A549 (cell line): ENCODE results near the gene FUZ. TPM values are rescaled to one million over a fixed set of nuclear protein-coding genes. Genes with fewer than 3 reads are reported as not detected.

Experiments used
- ATAC-seq, 2 experiments: fragments of 200-7000 bp in 1 of 2; fragments of >200 bp in 1 of 2; cut with Nextera tagmentation in 1 of 2; cut with Tn5 transposase in 1 of 2; 3 replicates each; pipeline versions ENCODE4 v1.8.0 to v1.9.1; 2018 to 2020; ENCODE audit warnings: mild to moderate bottlenecking in 1 of 2, moderate library complexity in 1 of 2
- CTCF ChIA-PET: fragments of 300-600 bp; sonication (Branson Sonifier 250); formaldehyde crosslinking; extraction: SDS; loops from one replicate; lab custom pipeline; 2021; ENCODE audit warnings: antibody characterized with exemption, inconsistent platforms; lab: Yijun Ruan, JAX
- POLR2A ChIA-PET: fragments of 350-600 bp; formaldehyde crosslinking; extraction: SDS; loops from one replicate; lab custom pipeline; 2021; ENCODE audit warnings: antibody characterized with exemption, inconsistent platforms; lab: Yijun Ruan, JAX
- DNase-seq, 2 experiments: peaks; one replicate each; pipeline versions ENCODE4 v3.0.0 to v3.0.0-alpha.2; 2011 to 2016; ENCODE audit warnings: low read depth in 1 of 2, low spot score in 1 of 2
- FAIRE-seq: peaks from 2 replicates; lab custom pipeline; 2011; peaks lifted over from hg19 to GRCh38; lab: Jason Lieb, UNC
- H3K27ac ChIP-seq, 2 experiments: fragments of >200 bp; sonication (Bioruptor Twin); formaldehyde crosslinking; 3 replicates each; pipeline ENCODE4 v1.5.1; 2016 to 2017
- H3K4me1 ChIP-seq: fragments of >200 bp; sonication (Bioruptor Twin); formaldehyde crosslinking; 3 replicates; pipeline ENCODE4 v1.6.1; 2016
- H3K4me2 ChIP-seq: fragments of >200 bp; sonication (Bioruptor Twin); formaldehyde crosslinking; 3 replicates; pipeline ENCODE4 v1.6.1; 2016
- H3K4me3 ChIP-seq: fragments of >200 bp; sonication (Bioruptor Twin); formaldehyde crosslinking; 3 replicates; pipeline ENCODE4 v1.5.1; 2016
- H3K9me3 ChIP-seq: fragments of >200 bp; sonication (Bioruptor Twin); formaldehyde crosslinking; 3 replicates; pipeline ENCODE4 v1.6.1; 2016
- BHLHE40 ChIP-seq: IDR thresholded peaks from 2 replicates; pipeline ENCODE4 v1.6.1; 2012; ENCODE audit warnings: low read depth, low read length, inconsistent platforms
- CBX2 ChIP-seq: fragments of 200-600 bp; sonication (generic); IDR thresholded peaks from 2 replicates; pipeline ENCODE4 v1.6.1; 2016; ENCODE audit warnings: low read depth, mild to moderate bottlenecking, borderline replicate concordance
- CHD2 ChIP-seq: fragments of 150-350 bp; IDR thresholded peaks from 2 replicates; pipeline ENCODE4 v1.6.1; 2014; ENCODE audit warnings: low read length; ENCODE audit not compliant: partially characterized antibody
- CHD4 ChIP-seq: fragments of 200-600 bp; sonication (generic); IDR thresholded peaks from 2 replicates; pipeline ENCODE4 v1.6.1; 2016; ENCODE audit warnings: antibody characterized with exemption, mild to moderate bottlenecking, borderline replicate concordance
- E2F6 ChIP-seq: IDR thresholded peaks from 2 replicates; pipeline ENCODE4 v1.6.1; 2012; ENCODE audit warnings: low read depth, borderline replicate concordance
- EHF ChIP-seq: fragments of 250-450 bp; sonication (Bioruptor Pico); IDR thresholded peaks from 2 replicates; pipeline ENCODE4 v1.5.0; 2020; ENCODE audit warnings: mild to moderate bottlenecking
- EHMT2 ChIP-seq: fragments of 200-600 bp; sonication (generic); IDR thresholded peaks from 2 replicates; pipeline ENCODE4 v1.6.1; 2016; ENCODE audit warnings: antibody characterized with exemption, low read depth, mild to moderate bottlenecking, moderate library complexity
- ELK1 ChIP-seq: fragments of 150-350 bp; IDR thresholded peaks from 2 replicates; pipeline ENCODE4 v1.6.1; 2014; ENCODE audit warnings: low read depth, mild to moderate bottlenecking, low read length
- EP300 ChIP-seq, 2 experiments: fragments of >200 bp; sonication (Bioruptor Twin); formaldehyde crosslinking; IDR thresholded peaks; 2 replicates in 1 of 2; 3 replicates in 1 of 2; pipeline ENCODE4 v1.6.1; 2016 to 2017
- ESRRA ChIP-seq: fragments of 150-350 bp; IDR thresholded peaks from 2 replicates; pipeline ENCODE4 v1.6.1; 2014; ENCODE audit warnings: mild to moderate bottlenecking, low read length, borderline replicate concordance
- FOSL2 ChIP-seq, 2 experiments: fragments of 450-650 bp in 1 of 2; fragments of >200 bp in 1 of 2; sonication (Bioruptor Twin) in 1 of 2; formaldehyde crosslinking; IDR thresholded peaks; 2 replicates each; pipeline versions ENCODE4 v1.5.0 to v1.6.1; 2016 to 2020; ENCODE audit warnings: mild to moderate bottlenecking in 1 of 2, moderate library complexity in 1 of 2
- KDM5A ChIP-seq: fragments of 200-600 bp; sonication (generic); IDR thresholded peaks from 2 replicates; pipeline ENCODE4 v1.6.1; 2016; ENCODE audit warnings: antibody characterized with exemption, mild to moderate bottlenecking
- MAZ ChIP-seq: fragments of 150-350 bp; IDR thresholded peaks from 2 replicates; pipeline ENCODE4 v1.6.1; 2014; ENCODE audit warnings: antibody characterized with exemption, low read depth, low read length, borderline replicate concordance
- NPAS2 ChIP-seq: fragments of 250-450 bp; sonication (Bioruptor Pico); IDR thresholded peaks from 2 replicates; pipeline ENCODE4 v1.8.0; 2022; ENCODE audit warnings: mild to moderate bottlenecking, moderate library complexity, borderline replicate concordance
- NR3C1 ChIP-seq: fragments of >200 bp; sonication (Bioruptor Twin); formaldehyde crosslinking; IDR thresholded peaks from 3 replicates; pipeline ENCODE4 v1.6.1; 2017
- POLR2A ChIP-seq: IDR thresholded peaks from 2 replicates; pipeline ENCODE4 v1.6.1; 2012; ENCODE audit warnings: mild to moderate bottlenecking, low read length
- RAD21 ChIP-seq, 2 experiments: fragments of >200 bp in 1 of 2; sonication (Bioruptor Twin) in 1 of 2; formaldehyde crosslinking in 1 of 2; IDR thresholded peaks in 1 of 2; conservative IDR thresholded peaks in 1 of 2; 2 replicates in 1 of 2; 3 replicates in 1 of 2; pipeline ENCODE4 v1.6.1; 2012 to 2018; ENCODE audit warnings: inconsistent platforms in 1 of 2
- REST ChIP-seq: fragments of 200-600 bp; sonication (generic); IDR thresholded peaks from 2 replicates; pipeline ENCODE4 v1.6.1; 2016; ENCODE audit warnings: antibody characterized with exemption, mild to moderate bottlenecking, moderate library complexity
- WGBS: methylation state at CpG from one replicate; pipeline ENCODE4 v1.1.6; 2017; ENCODE audit errors: missing lambda C conversion rate; 5-methylcytosine and 5-hydroxymethylcytosine counted together
- polyA plus RNA-seq, 4 experiments: library from polyadenylated mRNA; depleted of rRNA in 3 of 4; stranded (reverse); fragments of >200 nt; fragmentation: RNase III in 1 of 4; extraction: RNeasy Plus Mini Kit Qiagen cat#74134 plus additional on column Dnase treatment in 1 of 4; gene quantifications; 2 replicates in 3 of 4; 3 replicates in 1 of 4; pipeline ENCODE4 v1.2.3, GENCODE V29; 2011 to 2017
- TF ChIP-seq, protein P1 (sequence below): fragments of 250-450 bp; sonication (Bioruptor Pico); IDR thresholded peaks from 2 replicates; pipeline ENCODE4 v1.5.0; 2020; ENCODE audit warnings: low read depth, mild to moderate bottlenecking, moderate library complexity

The FUZ gene
- polyA plus RNA-seq, 2 of the 4 experiments (the other 2 are of a cell fraction): 12.5 to 21.7 TPM

DNA sequence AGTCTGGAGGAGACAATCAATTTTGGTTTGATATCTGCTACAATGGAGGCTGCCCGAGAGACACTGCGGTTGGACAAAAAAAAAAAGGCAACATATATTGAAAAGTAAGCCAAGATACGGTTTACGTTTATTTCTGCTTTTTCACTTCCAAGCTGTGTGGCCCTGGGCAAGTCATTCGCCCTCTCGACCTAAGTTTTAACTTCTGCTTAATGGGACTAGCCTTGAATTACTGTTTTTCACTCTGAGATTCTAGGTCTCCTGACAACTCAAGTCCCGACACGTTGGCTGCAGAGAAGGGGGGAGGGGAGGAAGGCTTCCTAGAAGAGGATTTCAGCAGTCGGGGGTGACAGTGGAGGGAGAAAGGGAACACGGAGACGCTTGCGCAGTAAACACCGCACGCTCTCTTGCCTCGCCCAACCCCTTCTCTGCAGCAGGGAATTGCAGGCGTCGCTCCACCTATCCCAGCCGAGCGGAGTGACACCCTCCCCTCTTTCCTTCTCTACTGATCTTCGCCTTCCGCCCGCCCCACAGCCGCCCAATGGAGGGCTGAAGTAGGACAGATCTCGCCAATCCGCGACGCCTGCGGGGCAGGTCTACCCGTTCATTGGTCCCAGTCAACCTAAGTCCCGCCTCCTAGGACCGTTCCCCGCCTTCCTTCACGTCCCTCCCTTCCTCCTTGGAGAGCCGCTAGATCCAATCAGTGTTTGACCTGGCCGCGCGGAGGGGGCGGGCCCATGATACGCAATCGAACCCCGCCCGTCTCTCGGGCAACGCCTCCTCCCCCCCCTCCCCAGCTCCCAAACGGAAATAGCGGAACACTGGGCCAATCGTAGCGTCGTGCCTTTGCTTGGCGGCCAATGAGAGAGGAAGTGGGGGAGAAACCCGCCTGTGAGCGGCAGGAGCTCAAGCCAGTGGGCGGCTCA lies 46.8 kb downstream of the FUZ start (continued):
- peak; percentile 83 for TF ChIP-seq REST
- TF ChIP-seq ESRRA: no peak

DNA sequence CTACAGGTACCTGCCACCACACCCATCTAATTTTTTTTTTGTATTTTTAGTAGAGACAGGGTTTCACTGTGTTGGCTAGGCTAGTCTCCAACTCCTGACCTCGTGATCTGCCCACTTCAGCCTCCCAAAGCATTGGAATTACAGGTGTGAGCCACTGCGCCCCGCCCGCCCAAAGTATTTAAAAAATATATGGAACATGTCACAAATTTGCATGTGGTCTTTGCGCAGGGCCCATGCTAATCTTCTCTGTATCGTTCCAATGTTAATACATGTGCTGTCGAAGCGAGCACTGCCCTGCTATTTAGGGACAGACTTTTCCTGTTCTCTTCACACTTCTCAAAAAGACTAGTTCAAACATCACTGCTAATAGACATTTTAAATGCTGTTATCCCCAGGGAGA lies 48.8 kb downstream of the FUZ start:
- POLR2A ChIA-PET: no interaction called here
- H3K9me3 ChIP-seq: no peaks in the 10 kb centered on the region
- no peak for DNase-seq
- FAIRE-seq: no peak
- peaks cover 21% of the 10 kb centered on the region for H3K4me1 ChIP-seq
- H3K4me2 ChIP-seq: no peak overlapping the region
- no peak overlapping the region for H3K4me3 ChIP-seq
- peak overlapping the region in 1 of 2 experiments; percentile 89; a peak in 3 of 6 replicates for H3K27ac ChIP-seq
- no peak for ATAC-seq
- no peak for TF ChIP-seq ESRRA
- TF ChIP-seq EHF: no peak
- TF ChIP-seq BHLHE40: no peak
- TF ChIP-seq CHD2: no peak
- TF ChIP-seq E2F6: no peak
- TF ChIP-seq EHMT2: no peak
- no peak for TF ChIP-seq NR3C1
- TF ChIP-seq CHD4: no peak
- TF ChIP-seq RAD21 (conservative IDR thresholded peaks at IDR 0.05 in 1 of 2, IDR thresholded peaks at IDR 0.05 in 1 of 2): no peak
- TF ChIP-seq, protein P1, sequence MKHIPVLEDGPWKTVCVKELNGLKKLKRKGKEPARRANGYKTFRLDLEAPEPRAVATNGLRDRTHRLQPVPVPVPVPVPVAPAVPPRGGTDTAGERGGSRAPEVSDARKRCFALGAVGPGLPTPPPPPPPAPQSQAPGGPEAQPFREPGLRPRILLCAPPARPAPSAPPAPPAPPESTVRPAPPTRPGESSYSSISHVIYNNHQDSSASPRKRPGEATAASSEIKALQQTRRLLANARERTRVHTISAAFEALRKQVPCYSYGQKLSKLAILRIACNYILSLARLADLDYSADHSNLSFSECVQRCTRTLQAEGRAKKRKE (CRISPR knock-in tag): no peak
- TF ChIP-seq CBX2: no peak
- no peak for TF ChIP-seq EP300 (IDR thresholded peaks at IDR 0.05)
- TF ChIP-seq MAZ: no peak
- no peak for TF ChIP-seq ELK1
- no peak for TF ChIP-seq KDM5A
- TF ChIP-seq FOSL2 (IDR thresholded peaks at IDR 0.05): no peak
- no peak for TF ChIP-seq FOSL2 (CRISPR knock-in tag; IDR thresholded peaks at IDR 0.05)
- no peak for TF ChIP-seq NPAS2 (CRISPR knock-in tag)
- no peak for TF ChIP-seq POLR2A
- CTCF ChIA-PET: interaction anchor here (0.8 to 1.3 kb wide), 2 partner anchors 79 to 83 kb away, joined by 3 read pairs; no protein-coding TSS in a partner anchor
- WGBS: 90% methylated on average over 8 of the region's 8 CpGs
